Measurements from ENCODE around the gene SNX17. TPM values are rescaled to one million over a fixed set of nuclear protein-coding genes. Genes with fewer than 3 reads are reported as not detected.

The SNX17 gene
- total RNA-seq, 1 donor from 2014 or later, result 69.9 TPM

GRCh38 chr2:27370816-27371620, 602 bp downstream of the SNX17 start:
- Histone ChIP-seq H3K36me3 (ENCODE audit: insufficient read depth, low read length) (peaks cover 35% of the 10 kb centered on the region), H3K27me3 (ENCODE audit: insufficient read depth, low read length) (no peaks in the 10 kb centered on the region), H3K9me3 (ENCODE audit: insufficient read depth, low read depth, low read length) (no peaks in the 10 kb centered on the region), H3K4me2 (ENCODE audit: low read length) (peak overlapping the region; percentile 91), H3K4me1 (ENCODE audit: insufficient read depth, low read length) (peaks cover 23% of the 10 kb centered on the region), H4K20me1 (ENCODE audit: insufficient read depth, low read length) (peaks cover 52% of the 10 kb centered on the region), H3K4me3 (ENCODE audit: insufficient read depth, low read depth, low read length) (peak overlapping the region; percentile 79), H3K27ac (ENCODE audit: low read depth, low read length) (peak overlapping the region; percentile 85), H3K79me2 (ENCODE audit: insufficient read depth, low read length) (peaks cover 83% of the 10 kb centered on the region), H3K9ac (ENCODE audit: low read length) (peak overlapping the region; percentile 97), H2AFZ (ENCODE audit: low read depth, low read length) (peak overlapping the region; percentile 87)
- DNase-seq (ENCODE audit: low read depth) (peak; percentile 28), FAIRE-seq (no peak)
- Mint-ChIP-seq H3K4me3 (ENCODE audit: unreplicated experiment) (peak overlapping the region; percentile 96), H3K9me3 (ENCODE audit: unreplicated experiment) (peaks cover 2% of the 10 kb centered on the region), H3K27ac (ENCODE audit: unreplicated experiment) (peak overlapping the region; percentile 96), H3K36me3 (ENCODE audit: low read depth, unreplicated experiment) (peaks cover 11% of the 10 kb centered on the region), H3K27me3 (ENCODE audit: low read depth, unreplicated experiment) (no peaks in the 10 kb centered on the region), H3K4me1 (ENCODE audit: low read depth, unreplicated experiment) (peaks cover 23% of the 10 kb centered on the region)
- TF ChIP-seq CTCF (IDR thresholded peaks at IDR 0.05; ENCODE audit: insufficient read depth, low read depth, low read length), result no peak
- TF ChIP-seq EZH2 (IDR thresholded peaks at IDR 0.05; ENCODE audit: insufficient read depth, low read length), result no peak

DNA sequence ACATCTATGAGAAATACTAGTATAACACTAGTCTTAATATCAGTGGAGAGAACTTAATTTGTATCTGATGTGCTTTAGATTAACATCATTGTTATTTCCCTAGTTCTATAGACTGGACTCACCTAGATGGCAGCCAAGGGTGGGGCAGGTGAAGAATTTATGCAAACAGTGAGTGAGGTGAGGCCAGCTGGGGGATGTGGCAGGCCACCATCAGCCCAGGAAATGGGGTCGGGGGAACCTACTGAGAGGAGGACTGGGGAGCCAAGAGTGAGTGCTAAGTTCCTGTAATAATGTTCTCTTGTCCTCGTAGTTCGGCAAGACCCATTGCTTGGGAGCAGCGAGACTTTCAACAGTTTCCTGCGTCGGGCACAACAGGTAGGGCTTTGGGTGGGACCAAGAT, 2.5 kb downstream of the SNX17 start:
- no peak overlapping the region for H3K27ac Mint-ChIP-seq (ENCODE audit: unreplicated experiment)
- FAIRE-seq (no peak), DNase-seq (ENCODE audit: low read depth) (no peak)
- H3K79me2 ChIP-seq (ENCODE audit: insufficient read depth, low read length), result peaks cover 91% of the 10 kb centered on the region
- H3K36me3 ChIP-seq (ENCODE audit: insufficient read depth, low read length), result peaks cover 35% of the 10 kb centered on the region
- peaks cover 62% of the 10 kb centered on the region for H4K20me1 ChIP-seq (ENCODE audit: insufficient read depth, low read length)
- H3K9ac ChIP-seq (ENCODE audit: low read length), result no peak overlapping the region
- peak overlapping the region; percentile 91 for H3K4me2 ChIP-seq (ENCODE audit: low read length)
- H3K4me1 ChIP-seq (ENCODE audit: insufficient read depth, low read length), result peaks cover 23% of the 10 kb centered on the region
- peaks cover 11% of the 10 kb centered on the region for H3K36me3 Mint-ChIP-seq (ENCODE audit: low read depth, unreplicated experiment)
- peak overlapping the region; percentile 52 for H3K4me3 Mint-ChIP-seq (ENCODE audit: unreplicated experiment)
- no peak overlapping the region for H3K27ac ChIP-seq (ENCODE audit: low read depth, low read length)
- no peak for TF ChIP-seq CTCF (IDR thresholded peaks at IDR 0.05; ENCODE audit: insufficient read depth, low read depth, low read length)
- no peak for TF ChIP-seq EZH2 (IDR thresholded peaks at IDR 0.05; ENCODE audit: insufficient read depth, low read length)
- no peaks in the 10 kb centered on the region for H3K27me3 ChIP-seq (ENCODE audit: insufficient read depth, low read length)
- no peaks in the 10 kb centered on the region for H3K9me3 ChIP-seq (ENCODE audit: insufficient read depth, low read depth, low read length)
- peaks cover 23% of the 10 kb centered on the region for H3K4me1 Mint-ChIP-seq (ENCODE audit: low read depth, unreplicated experiment)
- H2AFZ ChIP-seq (ENCODE audit: low read depth, low read length), result no peak overlapping the region
- H3K27me3 Mint-ChIP-seq (ENCODE audit: low read depth, unreplicated experiment), result no peaks in the 10 kb centered on the region
- no peak overlapping the region for H3K4me3 ChIP-seq (ENCODE audit: insufficient read depth, low read depth, low read length)
- peaks cover 2% of the 10 kb centered on the region for H3K9me3 Mint-ChIP-seq (ENCODE audit: unreplicated experiment)

GRCh38 chr2:27373567-27373966, 3.2 kb downstream of the SNX17 start:
- no peak overlapping the region for H3K9ac ChIP-seq (ENCODE audit: low read length)
- TF ChIP-seq EZH2 (IDR thresholded peaks at IDR 0.05; ENCODE audit: insufficient read depth, low read length) (no peak), CTCF (IDR thresholded peaks at IDR 0.05; ENCODE audit: insufficient read depth, low read depth, low read length) (no peak)
- H3K9me3 ChIP-seq (ENCODE audit: insufficient read depth, low read depth, low read length), result no peaks in the 10 kb centered on the region
- no peak overlapping the region for H2AFZ ChIP-seq (ENCODE audit: low read depth, low read length)
- peaks cover 91% of the 10 kb centered on the region for H3K79me2 ChIP-seq (ENCODE audit: insufficient read depth, low read length)
- peaks cover 21% of the 10 kb centered on the region for H3K4me1 ChIP-seq (ENCODE audit: insufficient read depth, low read length)
- H3K36me3 Mint-ChIP-seq (ENCODE audit: low read depth, unreplicated experiment), result peaks cover 11% of the 10 kb centered on the region
- H3K27ac ChIP-seq (ENCODE audit: low read depth, low read length), result no peak overlapping the region
- FAIRE-seq, result no peak
- peaks cover 2% of the 10 kb centered on the region for H3K9me3 Mint-ChIP-seq (ENCODE audit: unreplicated experiment)
- peaks cover 18% of the 10 kb centered on the region for H3K4me1 Mint-ChIP-seq (ENCODE audit: low read depth, unreplicated experiment)
- no peak overlapping the region for H3K4me3 ChIP-seq (ENCODE audit: insufficient read depth, low read depth, low read length)
- peak overlapping the region; percentile 63 for H3K4me3 Mint-ChIP-seq (ENCODE audit: unreplicated experiment)
- no peak overlapping the region for H3K4me2 ChIP-seq (ENCODE audit: low read length)
- H3K27me3 Mint-ChIP-seq (ENCODE audit: low read depth, unreplicated experiment), result no peaks in the 10 kb centered on the region
- no peak for DNase-seq (ENCODE audit: low read depth)
- peaks cover 32% of the 10 kb centered on the region for H3K36me3 ChIP-seq (ENCODE audit: insufficient read depth, low read length)
- H3K27ac Mint-ChIP-seq (ENCODE audit: unreplicated experiment), result no peak overlapping the region
- no peaks in the 10 kb centered on the region for H3K27me3 ChIP-seq (ENCODE audit: insufficient read depth, low read length)
- peaks cover 56% of the 10 kb centered on the region for H4K20me1 ChIP-seq (ENCODE audit: insufficient read depth, low read length)
